GM18520 (cell line): ENCODE measurements around the gene TAF11.
"Not testable (repeated sequence)": the region's sequence is repeated elsewhere in the genome, so short reads cannot be mapped to it uniquely, and the experiment has no call there.

ENCODE experiments used
- ATAC-seq: cut with Tn5 transposase; IDR thresholded peaks from one replicate; pipeline ENCODE4 v1.9.1; 2021; ENCODE audit not compliant: unreplicated experiment

TAF11 gene

GRCh38 chr6:34887753-34888513, at the start of gene TAF11:
TSS of gene TAF11 (minus strand) at chr6:34888042. CDS start at chr6:34887957, 85 bp downstream.
- peak; percentile 70 for ATAC-seq

GRCh38 chr6:34934516-34934915, 46.7 kb upstream of the TAF11 start:
- ATAC-seq: no peak

DNA sequence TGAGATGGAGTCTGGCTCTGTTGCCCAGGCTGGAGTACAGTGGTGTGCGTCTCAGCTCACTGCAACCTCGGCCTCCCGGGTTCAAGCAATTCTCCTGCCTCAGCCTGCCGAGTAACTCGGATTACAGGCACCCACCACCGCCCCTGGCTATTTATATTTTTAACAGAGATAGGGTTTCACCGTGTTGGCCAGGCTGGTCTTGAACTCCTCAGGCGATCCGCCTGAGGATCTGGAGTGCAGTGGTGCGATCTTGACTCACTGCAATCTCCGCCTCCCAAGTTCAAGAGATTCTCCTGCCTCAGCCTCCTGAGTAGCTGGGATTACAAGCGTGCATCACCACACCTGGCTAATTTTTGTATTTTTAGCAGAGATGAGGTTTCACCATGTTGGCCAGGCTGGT, 44.4 kb upstream of the TAF11 start:
- not testable (repeated sequence) for ATAC-seq

DNA sequence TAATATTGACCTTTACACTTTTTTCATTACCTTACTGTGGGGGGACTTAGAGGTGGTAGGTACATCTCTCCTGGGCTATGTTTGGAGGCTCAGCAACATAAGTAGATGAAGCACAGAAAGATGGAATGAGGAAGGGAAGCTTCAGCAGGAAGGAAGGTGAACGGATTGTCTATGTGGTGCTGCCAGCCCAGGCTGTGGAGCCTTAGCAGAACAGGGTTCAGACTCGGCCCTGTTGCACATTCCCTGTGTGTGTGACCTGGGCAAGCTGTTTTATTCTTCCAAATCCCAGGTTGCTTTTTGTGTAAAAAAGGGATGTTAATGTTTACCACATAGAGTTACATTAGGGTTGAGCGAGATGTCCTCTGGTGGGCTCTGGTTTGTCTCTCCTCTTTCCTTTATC, 42.4 kb upstream of the TAF11 start:
- no peak for ATAC-seq

DNA sequence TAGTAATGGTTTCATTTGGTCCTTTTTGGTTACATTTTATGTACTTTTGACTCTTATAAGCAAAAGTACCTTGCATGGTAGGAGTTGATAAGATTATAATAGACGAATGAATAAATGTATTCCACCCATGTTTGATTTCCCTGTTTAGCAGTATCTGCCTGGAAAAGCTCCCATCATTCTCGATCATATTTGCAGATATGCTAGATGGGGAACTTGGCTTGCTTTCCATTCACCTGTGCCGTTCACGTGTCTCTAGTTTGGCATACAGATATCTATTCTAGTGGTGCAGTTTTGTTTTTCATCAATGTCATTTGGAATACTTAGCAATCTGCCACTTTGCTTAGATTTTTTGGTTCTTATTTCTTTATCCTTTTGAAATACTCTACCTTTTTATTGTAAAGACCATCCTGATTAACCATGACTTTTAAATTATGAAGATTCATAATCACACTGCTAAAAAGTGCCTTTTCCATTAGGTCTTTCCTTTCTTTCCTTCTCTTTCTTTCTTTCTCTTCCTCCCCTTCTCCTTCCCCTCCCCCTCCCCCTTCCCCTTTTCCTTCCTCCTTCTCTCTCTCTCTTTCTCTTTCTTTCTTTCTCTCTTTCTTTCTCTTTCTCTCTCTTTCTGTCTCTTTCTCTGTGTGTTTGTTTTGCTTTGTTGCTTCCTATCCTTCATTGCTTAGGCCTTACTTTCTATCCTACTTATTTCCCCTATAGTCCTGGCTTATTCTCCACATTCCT, 41.6 kb upstream of the TAF11 start:
- ATAC-seq: no peak

DNA sequence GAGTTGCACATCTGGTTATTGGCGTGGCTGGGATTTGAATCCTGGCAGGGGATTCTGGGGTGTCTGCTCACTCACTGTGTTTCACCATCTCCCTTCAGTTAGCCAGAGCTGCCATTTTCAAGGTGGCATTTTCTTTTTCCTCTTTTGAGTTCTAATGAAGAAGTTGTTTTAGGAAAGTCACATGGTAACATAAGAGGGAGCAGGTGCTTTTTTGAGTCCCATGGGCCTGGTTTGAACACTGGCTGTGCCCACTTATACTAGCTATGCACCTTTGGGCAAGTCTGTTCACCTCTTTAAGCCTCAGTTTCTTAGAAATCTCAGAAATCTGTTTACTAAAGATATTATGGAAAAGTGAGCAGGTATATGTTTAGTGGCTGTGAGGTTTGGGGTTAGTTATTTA, 40.9 kb upstream of the TAF11 start:
- no peak for ATAC-seq

- ATAC-seq: no peak
Measured at GRCh38 chr6:34928220-34928619, 40.4 kb upstream of the TAF11 start.

DNA sequence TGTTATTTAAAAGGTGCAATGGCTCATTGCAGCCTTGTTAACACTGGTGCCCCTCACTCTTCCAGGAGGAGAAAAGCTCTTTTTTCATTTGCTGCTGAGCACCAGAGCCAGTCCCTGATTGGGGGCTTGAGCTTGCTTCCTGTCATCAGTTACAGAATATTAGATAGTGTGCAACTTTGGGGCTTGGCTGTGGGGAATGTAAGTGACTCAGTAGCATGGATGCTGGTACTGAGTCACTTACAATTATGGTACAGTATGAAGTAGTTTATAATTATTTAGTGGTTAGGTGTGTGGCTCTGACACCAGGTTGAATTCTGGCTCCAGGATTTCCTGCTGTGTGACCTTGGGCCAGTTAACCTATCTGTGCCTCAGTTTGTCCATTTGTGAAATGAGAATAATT, 38.8 kb upstream of the TAF11 start:
- ATAC-seq: no peak

GRCh38 chr6:34924831-34925625, 37.2 kb upstream of the TAF11 start:
- no peak for ATAC-seq

GRCh38 chr6:34922177-34922663, 34.4 kb upstream of the TAF11 start:
- ATAC-seq: no peak

DNA sequence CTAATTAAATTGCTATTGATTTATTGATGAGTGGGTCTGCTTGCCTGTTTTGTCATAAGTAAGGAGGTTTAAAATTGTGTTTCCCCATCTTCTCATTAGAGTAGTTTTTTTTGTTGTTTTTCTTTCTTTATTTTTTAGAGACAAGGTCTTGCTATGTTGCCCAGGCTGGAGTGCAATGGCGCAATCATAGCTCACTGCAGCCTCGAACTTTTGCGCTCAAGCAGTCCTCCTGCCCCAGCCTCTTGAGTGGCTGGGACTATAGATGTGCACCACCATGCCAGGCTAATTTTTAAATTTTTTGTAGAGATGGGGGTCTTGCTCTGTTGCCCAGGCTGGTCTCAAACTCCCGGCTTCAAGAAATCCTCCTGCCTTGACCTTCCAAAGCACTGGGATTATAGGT, 32.3 kb upstream of the TAF11 start:
- ATAC-seq: no peak

DNA sequence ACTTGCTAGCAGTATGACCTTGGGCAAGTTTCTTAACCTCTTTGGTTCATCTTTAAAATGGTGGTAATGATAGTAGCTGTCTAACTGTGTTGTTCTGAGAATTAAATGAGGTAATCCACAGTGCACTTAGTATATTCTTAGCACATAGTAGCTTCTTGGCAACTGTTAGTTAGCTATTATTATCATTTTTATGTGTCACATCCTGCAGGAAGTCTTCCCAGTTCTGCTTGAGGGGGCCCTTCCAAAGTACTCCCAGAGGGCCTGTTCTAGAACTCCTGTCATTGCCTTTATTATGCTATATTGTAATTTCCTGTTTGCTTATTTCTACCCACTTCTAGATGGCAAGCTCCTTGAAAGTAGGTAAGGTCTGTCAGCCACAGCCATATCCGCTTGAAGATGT, 31.8 kb upstream of the TAF11 start:
- no peak for ATAC-seq

DNA sequence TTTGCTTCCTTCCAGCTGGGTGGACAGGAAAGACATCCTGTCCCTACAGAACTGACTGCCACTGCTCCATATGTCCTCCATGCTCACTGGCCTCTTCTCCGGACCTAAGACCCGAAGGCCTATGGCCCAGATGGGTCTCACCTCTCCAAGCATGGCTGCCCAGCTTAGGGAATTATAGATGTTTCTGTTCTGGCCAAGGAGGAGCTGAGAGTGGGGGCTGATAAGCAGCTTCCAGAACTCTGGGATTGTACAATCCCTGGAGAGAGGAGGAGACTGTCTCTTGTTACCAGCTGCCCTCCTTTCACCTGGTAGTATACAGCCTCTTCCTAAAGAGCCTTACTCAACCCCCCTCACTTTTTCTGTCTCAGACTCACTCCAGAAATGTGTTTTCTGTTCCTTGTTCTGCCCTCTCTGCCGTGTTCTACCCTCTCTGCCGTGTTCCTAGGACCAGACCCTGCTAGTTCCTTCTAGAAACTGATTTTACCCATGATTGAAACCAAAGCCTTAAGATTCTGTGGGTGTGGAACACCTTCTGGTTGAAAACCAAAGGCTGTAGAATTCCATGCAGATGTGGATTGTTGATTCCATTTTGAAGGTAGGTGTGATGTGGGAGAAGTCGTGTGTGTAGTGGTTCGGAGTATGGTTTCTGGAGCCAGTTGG, 29.9 kb upstream of the TAF11 start:
- no peak for ATAC-seq

DNA sequence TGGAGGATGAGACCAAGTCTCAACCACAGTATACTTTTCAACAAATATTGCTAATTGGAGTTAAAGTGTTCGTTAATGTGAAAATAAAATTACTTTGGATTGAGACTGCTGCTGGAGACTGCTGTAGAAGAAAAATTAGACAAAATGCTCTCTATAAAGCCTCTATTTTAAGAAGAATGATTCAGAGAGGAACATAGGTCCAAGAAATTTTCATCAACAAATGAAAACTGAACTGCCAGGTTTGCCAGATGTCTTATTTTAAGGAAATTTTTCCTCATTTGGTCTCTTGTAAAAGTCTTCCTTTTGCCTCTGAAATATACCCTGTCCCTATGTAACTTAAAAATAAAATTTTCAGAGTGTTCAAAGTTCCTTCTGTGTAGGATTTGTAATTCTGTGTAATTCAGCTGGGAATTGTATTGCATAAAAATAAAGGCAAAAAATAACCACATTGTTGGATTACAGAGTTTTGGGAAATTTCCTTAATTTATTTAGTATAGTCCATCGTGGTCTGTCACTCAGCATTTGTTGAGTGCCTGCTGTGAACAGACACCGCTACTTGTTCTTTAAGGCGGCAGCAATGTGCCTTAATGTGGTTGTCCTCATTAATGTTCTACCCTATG, 28.6 kb upstream of the TAF11 start:
- no peak for ATAC-seq

- no peak for ATAC-seq
Measured at GRCh38 chr6:34914358-34914757, 26.5 kb upstream of the TAF11 start.

DNA sequence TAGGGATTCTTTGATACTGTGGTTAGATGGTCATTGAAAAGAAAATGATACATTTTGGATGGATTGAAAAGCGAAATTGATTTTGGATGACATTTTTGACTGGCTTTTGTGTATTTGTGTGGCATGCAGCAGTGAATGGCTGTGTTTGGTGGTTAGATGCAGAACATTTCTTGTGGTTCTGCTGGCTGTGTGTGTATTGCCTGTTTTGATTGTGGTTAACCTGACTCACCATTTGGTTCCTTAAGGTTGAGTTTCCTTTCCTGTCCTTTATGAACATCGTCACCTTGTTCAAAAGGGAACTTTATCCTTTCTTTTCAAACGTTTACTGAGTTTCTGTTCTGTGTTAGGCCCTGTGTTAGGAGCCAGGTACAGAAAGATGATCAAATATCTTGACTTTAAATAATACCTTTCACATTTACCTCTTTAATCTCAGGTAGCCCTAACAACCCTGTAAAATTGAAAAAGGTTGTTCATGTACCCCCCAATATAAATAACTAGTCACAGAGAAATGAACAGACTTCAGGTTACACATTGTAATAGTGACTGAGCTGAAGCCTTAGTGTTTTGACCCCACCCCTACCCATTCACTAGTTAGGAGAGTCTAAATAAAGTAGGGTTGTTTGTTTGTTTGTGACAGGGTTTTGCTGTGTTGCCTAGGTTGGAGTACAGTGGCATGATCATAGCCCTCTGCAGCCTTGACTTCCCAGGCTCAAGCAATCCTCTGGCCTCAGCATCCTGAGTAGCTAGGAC, 25.0 kb upstream of the TAF11 start:
- ATAC-seq: peak; percentile 73

DNA sequence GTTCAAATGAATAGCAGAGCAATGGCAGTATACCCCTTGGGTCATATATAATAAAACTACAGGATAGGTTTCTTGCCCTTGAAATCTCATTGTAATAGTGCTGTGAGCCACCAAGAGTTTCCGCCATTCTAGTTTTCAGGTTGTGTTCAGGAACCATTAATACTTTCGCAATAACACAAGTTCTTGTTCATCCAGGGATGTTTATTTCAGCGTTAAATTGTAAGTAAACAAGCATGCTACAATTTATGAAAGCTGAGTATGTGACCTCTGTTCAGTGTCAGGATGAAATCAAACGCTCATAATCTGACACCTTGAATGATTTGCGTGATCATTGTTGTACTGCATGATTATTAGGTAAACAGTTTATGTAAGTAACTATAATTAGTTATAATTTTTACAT, 24.0 kb upstream of the TAF11 start:
- ATAC-seq: no peak

- ATAC-seq: no peak
Measured at GRCh38 chr6:34909320-34909883, 21.6 kb upstream of the TAF11 start.

DNA sequence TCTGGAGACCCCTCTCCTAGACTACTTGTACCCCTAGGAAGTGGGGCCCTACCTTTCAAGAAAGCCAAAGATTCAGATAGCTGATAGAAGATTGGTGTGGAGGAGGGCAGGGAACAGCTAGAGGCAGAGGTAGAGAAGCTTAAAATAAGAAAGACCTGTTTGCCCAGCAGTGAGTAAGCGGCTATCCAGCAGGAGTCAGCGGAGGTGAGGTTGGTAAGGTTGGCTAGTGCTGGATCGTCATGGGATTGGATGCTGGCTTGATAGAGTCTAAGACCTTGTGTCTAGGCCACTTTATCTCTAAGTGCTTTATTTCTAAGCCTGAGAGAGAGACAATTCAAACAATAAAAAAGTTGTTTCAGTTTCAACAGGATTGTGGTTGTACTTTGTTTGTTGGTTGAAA, 20.4 kb upstream of the TAF11 start:
- no peak for ATAC-seq

DNA sequence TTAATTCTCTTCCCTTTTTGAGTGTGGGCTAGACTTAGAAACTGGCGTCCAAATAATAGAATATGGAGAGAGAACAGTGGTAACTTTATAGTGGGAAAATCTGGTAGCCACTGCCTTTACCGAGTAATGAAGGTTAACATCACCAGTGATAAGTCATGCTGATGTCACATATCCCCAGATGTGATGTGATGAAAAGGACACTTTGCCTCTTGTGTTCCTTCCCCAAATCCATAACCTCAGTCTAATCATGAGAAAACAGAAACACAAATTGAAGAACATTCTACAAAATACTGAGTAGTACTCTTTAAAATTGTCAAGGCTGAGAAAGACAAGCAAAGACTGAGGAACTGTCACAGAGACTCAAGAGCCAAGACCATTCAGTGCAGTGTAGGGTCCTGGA, 19.0 kb upstream of the TAF11 start:
- ATAC-seq: no peak
